Lower leg skin (tissue), 3 donors: ENCODE results near the gene PSME2.

Experiments used
- POLR2A ChIP-seq, 2 donors: fragments of 450-650 bp; IDR thresholded peaks; one replicate each; pipeline ENCODE4 v1.6.1; 2016 to 2017; ENCODE audit warnings: antibody characterized with exemption in 2 of 2, mild to moderate bottlenecking in 1 of 2, moderate library complexity in 1 of 2
- TF ChIP-seq, protein P1 (sequence below), 3 donors: fragments of 450-650 bp; IDR thresholded peaks; one replicate each; pipeline ENCODE4 v1.5.1; 2016; ENCODE audit warnings: antibody characterized with exemption in 3 of 3, mild to moderate bottlenecking in 3 of 3, moderate library complexity in 2 of 3

DNA sequence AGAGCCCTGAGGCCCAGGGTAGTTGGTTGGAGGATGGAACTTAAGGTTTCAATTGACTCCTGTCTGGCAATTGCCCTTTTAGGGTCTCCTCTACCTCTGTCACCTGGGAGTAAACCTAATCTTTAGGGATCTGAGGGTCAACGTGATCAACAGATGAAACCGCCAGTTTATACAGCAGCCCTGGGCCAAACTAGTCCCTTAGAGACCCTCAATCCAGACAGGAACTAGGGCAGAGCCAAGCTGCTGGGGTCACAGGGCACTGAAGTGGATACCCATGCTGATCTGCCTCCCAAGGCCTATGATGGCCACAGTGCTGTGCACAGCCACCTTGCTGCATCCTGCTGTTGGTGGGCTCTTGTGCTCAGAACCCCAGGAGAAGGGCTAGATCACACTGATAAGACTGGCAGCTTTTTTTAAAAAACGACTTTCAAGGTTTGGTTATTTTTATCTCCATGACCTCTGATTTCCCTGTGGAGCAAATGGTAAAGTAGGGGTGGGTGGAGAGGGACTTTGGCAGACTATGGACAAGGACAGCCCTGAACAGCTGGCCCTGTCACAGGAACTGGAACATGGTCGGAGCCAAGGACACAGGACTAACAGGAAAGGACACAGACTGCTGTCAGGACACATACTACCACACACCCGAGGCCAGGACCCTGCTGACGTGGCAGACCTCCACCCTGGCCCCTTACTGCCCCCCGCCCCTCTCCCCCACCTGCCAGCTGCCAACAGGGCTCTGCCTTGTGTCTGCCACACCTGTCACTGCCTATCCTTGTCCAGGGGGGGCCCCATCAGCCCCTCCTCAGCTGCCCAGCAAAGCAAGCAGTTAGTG, 15.5 kb downstream of the PSME2 start:
- TF ChIP-seq POLR2A (IDR thresholded peaks at IDR 0.05) = no peak
- TF ChIP-seq, protein P1, sequence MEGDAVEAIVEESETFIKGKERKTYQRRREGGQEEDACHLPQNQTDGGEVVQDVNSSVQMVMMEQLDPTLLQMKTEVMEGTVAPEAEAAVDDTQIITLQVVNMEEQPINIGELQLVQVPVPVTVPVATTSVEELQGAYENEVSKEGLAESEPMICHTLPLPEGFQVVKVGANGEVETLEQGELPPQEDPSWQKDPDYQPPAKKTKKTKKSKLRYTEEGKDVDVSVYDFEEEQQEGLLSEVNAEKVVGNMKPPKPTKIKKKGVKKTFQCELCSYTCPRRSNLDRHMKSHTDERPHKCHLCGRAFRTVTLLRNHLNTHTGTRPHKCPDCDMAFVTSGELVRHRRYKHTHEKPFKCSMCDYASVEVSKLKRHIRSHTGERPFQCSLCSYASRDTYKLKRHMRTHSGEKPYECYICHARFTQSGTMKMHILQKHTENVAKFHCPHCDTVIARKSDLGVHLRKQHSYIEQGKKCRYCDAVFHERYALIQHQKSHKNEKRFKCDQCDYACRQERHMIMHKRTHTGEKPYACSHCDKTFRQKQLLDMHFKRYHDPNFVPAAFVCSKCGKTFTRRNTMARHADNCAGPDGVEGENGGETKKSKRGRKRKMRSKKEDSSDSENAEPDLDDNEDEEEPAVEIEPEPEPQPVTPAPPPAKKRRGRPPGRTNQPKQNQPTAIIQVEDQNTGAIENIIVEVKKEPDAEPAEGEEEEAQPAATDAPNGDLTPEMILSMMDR (IDR thresholded peaks at IDR 0.05) = no peak
